GM12878 (cell line): ENCODE results near the gene S100A8. TPM values are rescaled to one million over a fixed set of nuclear protein-coding genes. Genes with fewer than 3 reads are reported as not detected.

Experiments used
- ATAC-seq: fragments of 200-7000 bp; cut with Tn5 transposase; 3 replicates; pipeline ENCODE4 v1.9.1; 2020; ENCODE audit warnings: mild to moderate bottlenecking, moderate library complexity
- BruUV-seq: library from RNA; stranded (reverse); fragments of 400-500 nt; replicated peaks from 2 replicates; lab custom pipeline; 2021; lab: Mats Ljungman, UMichigan
- CTCF ChIA-PET: fragments of 300-600 bp; sonication (Branson Sonifier 250); formaldehyde crosslinking; extraction: SDS; loops from one replicate; lab custom pipeline; 2021; ENCODE audit warnings: inconsistent platforms; lab: Yijun Ruan, JAX
- POLR2A ChIA-PET: fragments of 350-600 bp; formaldehyde crosslinking; extraction: SDS; loops from one replicate; lab custom pipeline; 2021; ENCODE audit warnings: inconsistent platforms; lab: Charles Lee
- RAD21 ChIA-PET: fragments of 300-600 bp; sonication (Branson Sonifier 250); formaldehyde crosslinking; loops from one replicate; lab custom pipeline; 2023; ENCODE audit warnings: antibody characterized with exemption; ENCODE audit not compliant: unreplicated experiment; lab: Charles Lee
- SMC1A ChIA-PET: fragments of 300-600 bp; sonication (Branson Sonifier 250); formaldehyde crosslinking; loops from one replicate; lab custom pipeline; 2023; ENCODE audit not compliant: unreplicated experiment, uncharacterized antibody; lab: Charles Lee
- DNase-seq: peaks from one replicate; pipeline ENCODE4 v3.0.0-alpha.2; 2011; ENCODE audit warnings: low read depth, low spot score
- FAIRE-seq: peaks from 3 replicates; lab custom pipeline; 2011; peaks lifted over from hg19 to GRCh38; lab: Jason Lieb, UNC
- H2AFZ ChIP-seq: 2 replicates; pipeline ENCODE4 v1.6.0; 2011; ENCODE audit warnings: low read depth, low read length, control low read depth; ENCODE audit not compliant: control insufficient read depth
- H3K27ac ChIP-seq: 2 replicates; pipeline ENCODE4 v1.5.1; 2011; ENCODE audit warnings: control low read depth; ENCODE audit not compliant: control insufficient read depth, insufficient read depth
- H3K27me3 ChIP-seq, 2 experiments: replicated peaks in 1 of 2; 2 replicates each; pipeline versions ENCODE4 v1.6.0 to v1.6.1; 2011; ENCODE audit warnings: low read length in 1 of 2; ENCODE audit not compliant: control insufficient read depth in 2 of 2, insufficient read depth in 2 of 2
- H3K36me3 ChIP-seq, 2 experiments: 2 replicates each; pipeline ENCODE4 v1.5.1; 2011; ENCODE audit warnings: low read length in 1 of 2; ENCODE audit not compliant: control insufficient read depth in 2 of 2, insufficient read depth in 2 of 2
- H3K4me1 ChIP-seq: 2 replicates; pipeline ENCODE4 v1.6.1; 2011; ENCODE audit warnings: mild to moderate bottlenecking, low read length, moderate library complexity, mixed read lengths; ENCODE audit not compliant: control insufficient read depth, insufficient read depth
- H3K4me2 ChIP-seq: 2 replicates; pipeline ENCODE4 v1.6.0; 2011; ENCODE audit warnings: control low read depth; ENCODE audit not compliant: control insufficient read depth, insufficient read depth
- H3K4me3 ChIP-seq: fragments of 200-600 bp; sonication (generic); 2 replicates; pipeline ENCODE4 v1.5.1; 2016
- H3K79me2 ChIP-seq: 2 replicates; pipeline ENCODE4 v1.6.0; 2011; ENCODE audit warnings: low read length; ENCODE audit not compliant: control insufficient read depth, insufficient read depth
- H3K9ac ChIP-seq: 2 replicates; pipeline ENCODE4 v1.8.0; 2011; ENCODE audit warnings: low read length, control low read depth, mixed read lengths; ENCODE audit not compliant: control insufficient read depth, insufficient read depth
- H3K9me3 ChIP-seq: replicated peaks from 3 replicates; pipeline ENCODE4 v1.5.1; 2011; ENCODE audit warnings: mild to moderate bottlenecking, low read length; ENCODE audit not compliant: control insufficient read depth, insufficient read depth
- H4K20me1 ChIP-seq: 2 replicates; pipeline ENCODE4 v1.6.0; 2011; ENCODE audit not compliant: control insufficient read depth, insufficient read depth
- EED ChIP-seq: sonication (generic); IDR thresholded peaks from 2 replicates; pipeline ENCODE4 v1.6.1; 2016; ENCODE audit warnings: antibody characterized with exemption, low read depth
- ETV6 ChIP-seq, 2 experiments: fragments of 450-650 bp in 1 of 2; IDR thresholded peaks in 1 of 2; conservative IDR thresholded peaks in 1 of 2; 2 replicates each; pipeline ENCODE4 v1.6.1; 2014; ENCODE audit warnings: antibody characterized with exemption in 1 of 2, borderline replicate concordance in 1 of 2, low read depth in 1 of 2, mild to moderate bottlenecking in 1 of 2, moderate library complexity in 1 of 2
- PBX3 ChIP-seq: IDR thresholded peaks from 2 replicates; pipeline ENCODE4 v1.6.1; 2011; ENCODE audit warnings: mild to moderate bottlenecking, low read depth, low read length, moderate library complexity; ENCODE audit not compliant: insufficient replicate concordance
- RELB ChIP-seq: fragments of 450-650 bp; IDR thresholded peaks from 2 replicates; pipeline ENCODE4 v1.6.1; 2017; ENCODE audit warnings: low read depth, mild to moderate bottlenecking, moderate library complexity
- SKIL ChIP-seq: fragments of 450-650 bp; IDR thresholded peaks from 2 replicates; pipeline ENCODE4 v1.6.1; 2017; ENCODE audit warnings: mild to moderate bottlenecking, low read depth, inconsistent platforms; ENCODE audit not compliant: poor library complexity, severe bottlenecking
- USF1 ChIP-seq: IDR thresholded peaks from 2 replicates; pipeline ENCODE4 v1.6.1; 2011; ENCODE audit warnings: borderline replicate concordance, low read depth, mild to moderate bottlenecking, moderate library complexity, mixed read lengths, low read length; ENCODE audit not compliant: insufficient read depth; ENCODE audit errors: extremely low read length
- WGBS: methylation state at CpG from one replicate; pipeline ENCODE4 v1.1.6; 2016; ENCODE audit warnings: low lambda C conversion rate; ENCODE audit not compliant: insufficient replicate concordance, insufficient coverage; ENCODE audit errors: missing lambda C conversion rate; 5-methylcytosine and 5-hydroxymethylcytosine counted together
- in situ Hi-C: fragments of 300-500 bp; cut with MboI; formaldehyde crosslinking; loops from 9 replicates; pipeline ENCODE4 v1.14.3; 2018; ENCODE audit warnings: mixed read lengths
- intact Hi-C: fragments of 100-400 bp; cut with micrococcal nuclease; formaldehyde crosslinking; loops from one replicate; pipeline ENCODE4 v1.14.2; 2022; ENCODE audit not compliant: unreplicated experiment
- polyA plus RNA-seq, 11 experiments: library from polyadenylated mRNA; depleted of rRNA in 4 of 11; unstranded in 6 of 11; stranded (reverse) in 5 of 11; fragments of >200 nt; fragmentation: Nextera tagmentation in 4 of 11; fragmentation: Illumina TruSeq in 1 of 11; extraction: Ambion mirVana in 4 of 11; extraction: Trizol in 1 of 11; gene quantifications; 1 replicate in 1 of 11; 2 replicates in 10 of 11; pipeline versions ENCODE4 v1.2.1 to v1.2.3, GENCODE V29; 2011 to 2016; ENCODE audit warnings: inconsistent platforms in 2 of 11, missing spikeins in 2 of 11, low read depth in 1 of 11
- total RNA-seq, 4 experiments: library from RNA; depleted of rRNA in 3 of 4; stranded (reverse); fragments of >200 nt in 3 of 4; fragmentation: Illumina TruSeq in 1 of 4; extraction: Trizol in 1 of 4; gene quantifications; 2 replicates each; pipeline versions ENCODE4 v1.2.1 to v1.2.3, GENCODE V29; 2013 to 2021

S100A8 gene
- total and polyA plus RNA-seq, 10 of the 15 experiments (the other 5 are each of a cell fraction or from before 2014, with no cell fraction given) = 0.28 TPM; not detected in 9

GRCh38 chr1:153361480-153362109 is 29.3 kb downstream of the S100A8 start (continued):
- no peak for TF ChIP-seq PBX3
- no peak for TF ChIP-seq EED
- TF ChIP-seq RELB = no peak

- Histone ChIP-seq H3K36me3 (no peaks in the 10 kb centered on the region), H2AFZ (no peak overlapping the region), H4K20me1 (no peaks in the 10 kb centered on the region), H3K79me2 (no peaks in the 10 kb centered on the region), H3K4me3 (no peak overlapping the region), H3K9me3 (no peaks in the 10 kb centered on the region), H3K27ac (no peak overlapping the region), H3K27me3 (no peaks in the 10 kb centered on the region), H3K4me2 (no peak overlapping the region), H3K9ac (no peak overlapping the region), H3K4me1 (no peaks in the 10 kb centered on the region)
- SMC1A ChIA-PET = interaction anchor here (0.9 to 1.4 kb wide), 2 partner anchors 8 to 10 kb away, joined by 3 read pairs; no protein-coding TSS in a partner anchor
- 27% methylated on average over 11 of the region's 11 CpGs for WGBS
- RAD21 ChIA-PET = interaction anchor here (0.9 to 1.9 kb wide), 3 partner anchors 7 to 196 kb away, joined by 3 to 6 read pairs (median 5); no protein-coding TSS in a partner anchor
- intact Hi-C loops = no loop called here
- BruUV-seq = no TSS peak
- TF ChIP-seq ETV6 (conservative IDR thresholded peaks at IDR 0.05 in 1 of 2, IDR thresholded peaks at IDR 0.05 in 1 of 2; ENCODE audit: borderline replicate concordance in 1 of 2, low read depth in 1 of 2) (no peak), SKIL (no peak), USF1 (no peak)
- CTCF ChIA-PET = interaction anchor here (0.8 to 1.9 kb wide), 6 partner anchors 7 to 137 kb away, joined by 3 to 13 read pairs (median 6); no protein-coding TSS in a partner anchor
- POLR2A ChIA-PET = no interaction called here
- no peak for ATAC-seq
- in situ Hi-C loops = no loop called here
- DNase-seq = no peak
- FAIRE-seq = no peak
Measured at GRCh38 chr1:153360592-153361479, 30.0 kb downstream of the S100A8 start.
